Measurements from ENCODE around the gene IFNAR2.

- TF ChIP-seq CTCF (conservative IDR thresholded peaks at IDR 0.05; ENCODE audit: low read length) (no peak), EZH2phosphoT487 (IDR thresholded peaks at IDR 0.05; ENCODE audit: borderline replicate concordance, low read depth, low read length) (no peak)
Measured at GRCh38 chr21:33267250-33267649, 37.5 kb downstream of the IFNAR2 start.

Data from OCI-LY7 (cell line).